Stimulated activated CD4-positive, alpha-beta T cell treated with anti-CD3 and anti-CD28 coated beads, TNF-alpha, amount 100 ng/mL, for 4 hours (primary cell): ENCODE data around the gene NKAIN2.

ENCODE experiments used
- DNase-seq, 3 experiments: peaks; one replicate each; pipeline ENCODE4 v3.0.0-alpha.2; 2020; ENCODE audit warnings: low read depth in 3 of 3

NKAIN2 gene

DNA sequence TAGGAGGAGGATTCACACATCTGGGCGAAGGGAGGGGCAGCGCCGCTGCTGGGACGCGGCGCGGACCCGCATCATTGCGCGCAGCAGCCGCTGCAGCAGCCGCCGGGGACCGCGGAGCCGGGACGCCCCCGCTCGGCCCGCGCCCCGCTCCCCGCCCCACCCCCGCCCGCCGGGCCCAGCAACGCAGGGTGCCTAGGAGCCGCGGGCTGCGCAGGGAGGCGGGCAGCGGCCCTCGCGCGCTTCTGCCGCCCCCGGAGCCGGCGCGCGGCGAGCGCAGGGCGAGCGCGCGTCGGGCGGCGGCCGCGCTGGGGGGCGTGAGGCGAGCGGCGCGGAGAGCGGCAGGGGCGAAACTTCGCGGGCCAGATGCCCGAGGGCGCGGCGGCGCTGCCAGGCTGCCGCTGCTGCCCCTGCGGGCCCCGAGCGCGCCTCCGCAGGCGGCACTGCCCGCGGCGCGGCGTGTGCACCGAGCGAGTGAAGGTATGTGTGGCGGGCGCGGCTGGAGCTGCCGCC is at the start of gene NKAIN2:
NKAIN2 (plus strand) TSS at position 362 of the 510 bp plus-strand sequence.
- DNase-seq = no peak

DNA sequence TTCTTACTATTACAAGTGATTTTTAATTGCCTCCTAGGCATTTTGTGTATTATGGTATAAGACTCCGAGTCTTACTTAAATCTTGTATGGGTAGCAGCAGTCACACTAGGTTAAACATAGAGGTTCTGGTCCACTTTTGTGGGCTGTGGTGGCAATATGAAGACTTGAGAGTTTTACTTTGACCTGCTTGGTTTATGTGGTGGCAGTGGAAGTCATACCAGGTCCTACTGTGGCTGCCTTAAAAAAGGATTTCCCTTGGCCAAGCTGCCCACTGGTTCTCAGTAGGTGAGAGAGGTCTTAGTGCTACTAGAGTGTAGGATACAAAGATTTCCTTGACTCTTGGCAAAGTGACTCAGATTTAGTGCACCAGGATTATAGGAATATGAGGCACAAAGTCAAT is 44.2 kb upstream of the NKAIN2 start:
- no peak for DNase-seq

DNA sequence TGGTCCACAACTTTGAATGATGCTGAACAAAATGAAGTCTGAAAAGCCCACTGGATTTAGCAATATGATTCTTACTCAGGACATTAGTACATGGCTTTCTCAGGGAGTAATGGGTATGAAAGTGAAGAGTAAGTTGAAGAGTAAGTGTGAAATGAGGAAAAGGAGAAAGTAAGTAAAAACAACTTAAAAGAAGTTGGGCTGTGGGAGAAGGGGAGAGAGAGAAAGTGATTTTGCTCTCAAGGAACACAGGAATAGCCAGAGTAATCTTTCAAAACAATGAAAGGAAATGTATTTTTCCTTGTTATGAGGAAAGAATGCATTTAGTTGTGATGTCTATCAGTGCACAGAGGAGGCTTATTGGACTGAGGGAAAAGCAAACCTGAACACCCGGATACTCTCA is 39.8 kb upstream of the NKAIN2 start:
- DNase-seq = no peak

DNA sequence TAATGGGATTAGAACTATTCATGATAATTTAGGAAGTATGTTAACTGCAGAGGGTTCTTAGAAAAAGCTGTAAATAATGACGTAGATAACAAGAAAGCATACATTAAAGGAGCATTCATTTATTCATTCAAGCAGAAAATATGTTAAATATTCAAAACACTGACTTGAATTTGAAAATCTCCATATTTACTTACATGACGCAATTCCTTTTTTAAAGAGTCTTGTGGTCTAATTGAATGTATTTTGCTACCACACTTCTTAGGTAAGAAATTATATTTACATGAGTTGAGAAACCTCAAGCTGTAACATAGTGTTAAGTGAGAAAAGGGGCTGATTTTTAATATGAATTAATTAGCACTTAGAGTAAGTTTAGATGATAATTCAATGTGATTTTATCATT is 38.9 kb upstream of the NKAIN2 start:
- DNase-seq = no peak

DNA sequence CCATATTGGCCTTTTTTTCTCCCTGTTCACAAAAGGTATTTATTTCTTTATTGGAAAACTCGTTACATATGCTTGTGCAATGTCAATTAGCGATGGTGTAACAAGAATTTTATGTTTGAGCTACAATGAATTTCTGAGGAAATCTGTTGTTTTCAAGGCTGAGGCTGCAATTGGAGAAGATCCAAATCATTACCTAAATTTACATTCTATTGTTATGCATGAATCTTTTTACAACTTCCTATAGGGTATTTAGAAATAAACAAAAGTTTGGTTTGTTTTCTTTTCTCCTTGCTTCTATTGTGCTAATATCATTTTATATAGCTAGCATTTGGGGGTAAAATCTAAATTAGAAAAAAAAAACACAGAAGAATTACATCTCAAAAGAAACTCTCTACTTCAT is 34.7 kb upstream of the NKAIN2 start:
- no peak for DNase-seq

DNA sequence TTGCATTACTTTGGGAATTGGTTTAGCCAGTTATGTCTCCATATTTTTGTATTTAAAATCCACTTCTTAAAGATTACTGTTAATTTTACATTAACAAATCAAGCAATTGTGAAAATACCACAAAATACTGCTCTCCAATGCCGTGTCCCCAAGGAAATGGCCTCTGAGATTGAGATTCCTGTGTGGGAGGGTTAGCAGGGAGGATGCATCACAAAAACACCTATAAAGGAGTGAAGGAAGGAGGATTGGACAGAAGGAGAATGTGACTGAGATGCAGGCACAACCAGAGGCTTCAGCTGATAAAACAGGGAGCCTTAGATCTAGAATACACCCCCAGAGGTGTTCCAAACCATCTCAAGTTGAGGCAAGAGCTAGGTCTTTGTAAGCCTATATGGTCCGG is 34.2 kb upstream of the NKAIN2 start:
- no peak for DNase-seq

DNA sequence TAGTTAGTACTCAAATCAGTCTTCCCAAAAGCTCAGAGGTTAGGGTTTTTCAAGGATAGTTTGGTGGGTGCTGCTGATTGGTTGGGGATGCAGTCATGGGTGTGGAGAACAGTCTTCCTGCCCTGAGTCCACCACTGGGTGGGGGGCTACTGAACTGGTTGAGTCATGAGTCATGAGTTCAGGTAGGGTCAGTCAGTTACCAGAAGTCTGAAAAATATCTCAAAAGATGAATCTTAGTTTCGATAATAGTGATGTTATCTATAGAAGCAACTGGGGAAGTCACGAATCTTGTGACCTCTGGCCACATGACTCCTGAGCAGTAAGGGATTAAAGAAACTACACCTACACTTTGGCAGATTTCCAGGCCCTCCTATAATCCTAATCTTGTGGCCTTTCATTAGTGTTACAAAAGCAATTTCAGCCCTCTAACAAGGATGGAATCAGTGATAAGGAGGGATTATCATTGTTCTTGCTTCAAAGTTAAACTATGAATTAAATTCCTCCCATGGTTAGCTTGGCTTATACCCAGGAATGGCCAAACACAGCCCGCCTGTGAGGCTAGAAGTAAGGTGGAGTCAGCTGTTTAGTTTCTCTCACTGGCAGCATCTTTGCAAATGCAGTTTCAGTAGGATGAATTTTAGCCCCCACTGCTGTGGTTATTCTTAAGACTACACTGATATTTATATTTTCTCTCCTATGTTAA is 33.3 kb upstream of the NKAIN2 start:
- DNase-seq = no peak

DNA sequence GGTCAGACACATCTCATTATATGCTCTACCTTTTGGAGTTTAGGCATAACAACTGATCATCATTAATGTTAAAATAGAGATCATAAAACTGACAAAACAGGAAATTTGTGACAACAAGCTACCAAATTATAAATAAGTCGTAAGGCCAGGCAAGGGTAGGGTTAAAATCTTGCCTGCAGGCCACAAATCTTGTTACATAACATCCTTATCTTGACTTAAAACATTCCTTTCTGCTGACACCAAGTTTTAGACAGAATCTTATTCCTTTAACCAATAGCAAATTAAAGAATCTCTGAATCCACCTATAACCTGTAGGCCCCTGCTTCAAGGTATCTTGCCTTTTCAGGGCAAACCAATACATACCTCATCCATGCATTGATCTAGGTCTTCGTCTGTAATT is 32.5 kb upstream of the NKAIN2 start:
- DNase-seq = no peak

DNA sequence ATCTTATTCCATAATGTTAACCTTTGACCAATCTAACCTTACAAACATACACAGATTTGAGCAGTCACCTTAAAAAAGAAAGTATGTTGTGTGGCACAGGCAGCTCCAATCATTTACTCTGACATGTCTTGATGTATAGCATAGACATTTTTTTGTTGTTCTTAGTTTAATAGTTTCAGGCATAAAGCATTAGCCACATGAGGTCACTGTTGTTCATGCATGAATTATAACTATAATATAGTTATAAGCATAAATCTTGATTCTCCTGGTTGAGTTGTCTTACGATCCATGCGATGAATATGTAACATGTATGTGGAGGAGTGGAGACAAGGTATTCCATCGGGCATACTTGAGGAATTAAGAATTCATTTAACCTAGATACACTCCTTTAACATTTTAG is 26.1 kb upstream of the NKAIN2 start:
- DNase-seq = no peak

DNA sequence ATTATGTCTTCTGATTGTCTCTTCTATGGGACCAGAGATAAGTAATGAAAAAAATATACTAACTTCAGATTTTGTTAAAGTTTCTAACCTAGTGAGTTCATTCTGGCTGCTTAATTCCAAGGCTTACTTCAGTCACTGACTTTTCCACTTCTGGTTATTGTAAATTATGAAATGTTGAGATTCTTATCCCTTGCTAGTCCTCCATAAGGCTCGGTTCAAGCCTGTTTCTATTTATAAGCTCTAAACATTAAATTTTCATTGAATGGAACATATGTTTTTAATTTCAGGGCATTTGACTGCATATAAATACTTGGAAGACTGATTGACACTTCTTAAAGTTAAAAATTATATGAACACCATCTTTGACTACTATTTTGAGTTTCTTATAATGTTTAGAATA is 23.6 kb upstream of the NKAIN2 start:
- DNase-seq = no peak

DNA sequence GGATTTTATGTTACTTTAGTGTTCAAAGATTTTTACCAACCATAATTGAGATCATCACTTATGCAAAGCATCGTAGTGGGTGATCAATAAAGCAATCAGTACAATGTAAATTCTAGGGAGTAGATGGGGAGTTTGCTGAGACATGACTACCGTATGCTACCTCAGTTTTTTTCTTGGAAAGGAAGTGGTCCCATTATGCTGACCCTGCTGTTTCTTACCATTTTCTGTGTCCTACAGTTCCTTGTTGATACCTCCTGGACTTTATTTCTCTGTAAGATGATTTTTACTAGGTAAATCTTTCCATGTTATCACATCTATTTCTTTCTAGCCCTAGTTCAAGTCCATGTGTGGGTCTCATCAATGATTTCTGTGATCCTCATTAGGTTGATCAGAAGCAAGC is 19.3 kb upstream of the NKAIN2 start:
- DNase-seq = no peak

DNA sequence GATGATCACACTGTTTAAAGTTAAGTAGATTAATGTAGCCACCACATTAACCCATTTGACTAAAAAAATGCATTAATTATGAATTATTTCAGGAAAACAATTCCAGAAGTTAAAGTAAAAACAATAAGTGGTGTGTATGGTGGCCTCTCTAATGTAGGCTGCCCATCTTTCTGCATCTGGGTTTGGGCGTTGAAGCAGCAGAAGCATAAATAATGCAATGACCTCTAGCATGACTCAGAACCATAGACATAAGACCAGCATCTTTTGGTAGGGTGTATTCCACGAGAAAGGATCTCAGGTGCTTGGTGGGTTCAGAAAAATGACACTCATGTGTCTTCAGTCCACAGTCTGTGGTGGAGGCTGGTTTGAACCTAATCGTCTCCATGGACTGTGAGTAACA is 18.6 kb upstream of the NKAIN2 start:
- DNase-seq = no peak

DNA sequence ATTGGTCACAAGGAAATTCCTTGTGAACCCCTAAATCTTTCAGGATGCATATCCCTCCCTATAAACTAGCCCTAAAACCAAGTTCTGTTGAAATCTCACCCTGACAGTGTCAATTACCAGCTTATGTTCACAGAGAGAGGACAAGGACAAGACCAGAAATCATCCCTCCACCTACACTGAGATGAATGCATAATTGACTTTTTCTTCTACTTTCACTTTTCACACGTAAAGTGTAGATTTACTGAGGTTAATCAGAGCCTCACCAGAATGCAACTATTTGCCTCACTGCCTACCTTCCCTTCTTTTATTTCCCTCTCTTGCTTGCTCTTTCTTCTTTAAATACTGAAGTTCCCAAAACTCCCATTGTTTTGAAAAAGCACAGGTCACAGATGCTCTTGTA is 15.3 kb upstream of the NKAIN2 start:
- no peak for DNase-seq

DNA sequence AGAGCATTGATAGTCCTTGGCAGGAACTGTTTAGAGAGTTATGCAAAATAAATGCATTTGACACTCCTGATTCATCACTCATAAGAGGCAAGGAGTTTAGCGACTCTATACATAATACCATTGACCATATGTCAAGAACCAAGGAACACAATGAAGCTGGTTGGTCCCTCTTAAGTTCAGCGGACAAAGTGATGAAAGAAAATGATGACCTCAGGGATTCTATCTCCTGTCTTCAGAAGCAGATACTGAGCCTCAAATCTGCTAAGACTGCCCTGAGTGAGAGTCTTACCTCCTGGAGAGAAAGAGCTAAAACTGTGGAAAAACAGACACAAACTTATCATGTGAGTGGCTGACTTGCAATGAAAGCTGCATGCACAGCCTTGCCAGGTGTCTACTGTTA is 9.5 kb upstream of the NKAIN2 start:
- DNase-seq = no peak

DNA sequence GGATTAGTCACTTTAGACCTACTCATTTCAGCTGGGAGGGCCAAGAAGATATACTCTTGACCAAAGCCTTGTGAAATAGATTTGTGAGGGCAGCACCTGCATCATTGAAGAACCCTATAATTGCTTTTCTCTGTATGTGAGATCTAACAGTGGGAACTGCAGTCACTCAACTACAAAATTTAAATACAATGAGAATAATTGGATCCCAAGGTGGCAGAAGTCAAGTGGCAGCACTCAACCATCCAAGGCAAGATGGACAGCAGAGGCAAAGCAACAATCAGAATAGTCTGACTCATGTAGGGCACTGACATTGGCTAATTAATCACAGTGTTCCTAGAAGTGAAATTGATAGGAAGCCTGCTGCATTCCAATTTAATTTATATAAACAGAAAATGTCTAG is 8.9 kb upstream of the NKAIN2 start:
- DNase-seq = no peak

DNA sequence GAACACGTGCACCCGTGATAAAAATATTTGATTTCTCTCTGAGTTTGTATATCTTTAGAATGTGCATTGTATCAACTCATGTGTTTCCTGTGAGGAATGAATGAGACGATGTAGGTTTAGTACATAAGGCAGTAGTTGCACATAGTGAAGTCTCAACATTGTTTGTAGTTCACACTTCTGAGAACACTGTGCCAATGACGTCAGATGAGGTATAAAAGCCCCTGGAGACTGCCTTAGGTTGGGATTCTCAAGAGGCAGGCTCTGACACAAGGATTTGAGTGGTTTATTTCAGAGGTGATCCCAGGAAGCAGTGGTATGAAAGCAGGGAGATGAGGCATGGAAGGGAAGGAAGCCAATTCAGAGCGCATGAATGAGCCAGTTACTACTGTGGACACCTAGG is 2.6 kb upstream of the NKAIN2 start:
- DNase-seq = no peak

DNA sequence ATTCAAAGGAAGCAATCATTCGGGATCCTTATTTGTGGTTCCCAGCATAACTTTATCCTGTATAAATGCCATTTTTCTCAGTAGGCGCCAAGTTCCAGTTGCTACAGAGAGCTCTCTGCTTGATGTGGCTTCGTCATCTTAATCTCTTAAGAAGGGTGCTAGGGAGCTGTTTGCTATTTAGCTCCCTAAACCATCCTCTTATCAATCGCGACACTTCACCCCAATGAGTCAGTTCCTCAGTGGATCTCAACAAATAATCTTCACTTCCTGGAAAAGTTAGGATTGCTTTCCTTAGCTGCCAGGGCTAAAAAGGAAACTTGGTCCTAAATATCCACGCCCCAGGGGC is 1.3 kb upstream of the NKAIN2 start:
- DNase-seq = no peak

DNA sequence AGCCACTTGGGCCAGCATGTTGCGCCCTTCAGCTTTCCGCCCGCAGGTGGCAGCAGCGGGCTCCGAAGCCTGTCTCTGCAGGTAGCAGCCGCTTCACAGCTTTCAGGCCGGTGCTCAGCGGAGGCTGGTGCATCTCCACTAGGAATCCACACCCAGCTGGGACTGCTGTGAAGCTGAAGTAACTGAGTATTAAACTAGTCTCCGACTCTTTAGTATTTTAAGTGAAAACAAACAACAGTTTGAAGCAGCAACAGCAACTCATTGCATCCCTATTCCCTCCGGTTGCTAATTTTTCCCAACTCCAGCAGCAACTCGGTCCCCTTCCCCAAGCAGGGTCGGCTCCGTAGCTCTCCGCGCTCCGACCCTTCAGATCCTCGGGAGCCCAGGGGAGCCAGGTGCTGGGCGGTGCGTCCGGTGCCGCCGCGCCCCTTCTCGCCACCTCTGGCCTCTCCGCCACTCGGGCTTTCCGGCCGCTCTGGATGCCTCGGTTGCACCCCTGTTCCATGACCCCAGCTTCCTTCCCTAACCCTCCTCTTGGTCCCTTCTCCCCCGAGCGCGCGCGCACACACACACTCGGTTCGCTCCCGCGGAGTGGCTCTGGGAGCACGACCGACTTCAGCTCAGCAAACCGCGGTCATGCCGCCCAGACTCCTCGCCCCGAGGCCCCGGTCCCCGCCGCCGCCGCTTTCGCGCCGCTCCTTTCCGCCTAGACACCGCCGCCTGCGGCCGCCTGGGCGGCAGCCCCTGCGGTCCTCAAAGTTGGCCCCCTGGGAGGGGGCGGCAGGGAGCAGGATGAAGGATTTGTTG is 765 bp upstream of the NKAIN2 start:
- peak in 2 of 3 experiments; percentile 28 to 33 for DNase-seq

DNA sequence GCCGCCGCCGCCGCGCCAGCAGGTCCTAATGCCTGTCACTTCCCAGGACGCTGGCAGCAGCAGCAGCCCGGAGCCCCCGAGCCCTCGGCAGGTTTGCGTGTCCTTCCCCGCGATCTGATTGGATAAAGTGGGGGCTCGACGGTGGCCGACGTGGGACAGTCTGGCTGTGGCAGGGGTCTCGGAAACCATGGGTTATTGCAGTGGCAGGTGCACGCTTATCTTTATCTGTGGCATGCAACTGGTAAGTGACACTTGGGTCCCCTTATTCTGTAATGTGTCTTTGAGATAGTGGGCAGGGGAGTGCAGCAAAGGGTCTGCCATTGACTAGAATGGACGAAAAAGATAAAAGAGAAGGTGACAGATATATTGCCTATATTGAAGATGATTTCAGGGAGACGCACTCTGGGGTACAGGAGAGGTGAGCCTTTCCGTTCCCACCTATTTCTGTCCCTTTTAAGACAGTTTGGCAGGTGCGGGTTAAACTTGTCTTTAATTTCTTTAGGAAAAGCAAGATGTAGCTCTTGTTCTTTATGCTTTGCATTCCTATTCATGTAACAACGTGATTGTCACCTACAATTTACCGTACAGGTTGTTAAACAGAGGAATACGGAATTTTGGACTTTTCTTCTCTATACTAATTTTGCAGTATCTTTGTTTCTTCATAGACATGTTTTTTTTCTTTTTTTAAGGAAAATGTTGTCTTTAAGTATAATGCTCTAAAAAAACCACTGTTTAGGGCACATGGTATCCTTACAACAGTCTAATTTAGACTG is 535 bp downstream of the NKAIN2 start:
- DNase-seq = no peak

DNA sequence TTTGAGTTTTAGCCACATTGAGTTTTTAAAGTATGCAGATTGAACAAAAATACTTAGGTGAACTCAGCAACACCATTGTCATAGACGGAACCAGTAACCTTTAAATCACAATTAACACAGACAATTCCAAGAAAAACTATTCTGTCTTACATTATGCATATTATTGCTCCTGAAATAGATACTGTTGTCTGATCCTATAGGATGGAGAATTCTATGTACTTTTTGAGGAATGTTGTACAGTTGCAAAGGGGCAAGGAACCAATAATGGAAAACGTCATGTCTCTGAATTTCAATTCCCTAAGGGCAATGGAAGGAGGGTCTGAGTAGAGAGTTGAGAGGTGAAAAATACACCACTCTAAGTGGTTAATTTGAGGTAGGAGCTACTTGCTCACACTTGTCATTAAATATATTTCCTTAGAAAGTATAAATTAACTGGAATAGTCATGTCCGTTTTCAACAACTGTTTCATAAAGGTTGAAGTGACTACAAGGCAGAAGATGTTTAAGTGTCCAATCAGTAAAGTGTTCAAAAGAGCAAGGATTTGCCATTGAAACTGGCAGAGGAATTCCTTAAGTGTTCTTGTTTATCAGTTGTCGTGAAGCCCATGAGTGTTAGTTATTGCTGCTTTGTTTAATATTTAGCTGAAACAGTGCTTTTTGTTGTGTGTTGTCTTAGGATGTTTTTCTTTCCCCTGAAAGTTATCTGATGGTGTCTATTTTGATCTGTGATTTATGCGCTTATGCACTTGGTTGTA is 1.3 kb downstream of the NKAIN2 start:
- no peak for DNase-seq

DNA sequence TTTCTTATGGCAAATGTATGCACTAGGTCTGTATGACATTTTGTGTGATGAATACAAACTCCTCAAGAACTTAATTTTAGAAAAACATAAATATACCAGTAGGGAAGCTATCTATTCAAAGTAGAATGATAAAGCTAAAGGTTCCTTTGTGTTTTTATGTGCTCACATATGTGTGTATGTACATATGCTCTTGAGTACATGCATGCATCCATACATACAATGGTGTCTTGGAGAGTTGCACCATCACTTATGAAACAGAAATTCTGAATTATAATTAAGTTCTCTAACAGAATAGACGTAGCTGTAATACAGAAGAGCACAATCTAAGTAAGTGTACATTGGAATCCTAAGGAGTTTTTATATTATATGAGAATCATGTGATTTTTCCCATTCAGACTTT is 2.3 kb downstream of the NKAIN2 start:
- no peak for DNase-seq

DNA sequence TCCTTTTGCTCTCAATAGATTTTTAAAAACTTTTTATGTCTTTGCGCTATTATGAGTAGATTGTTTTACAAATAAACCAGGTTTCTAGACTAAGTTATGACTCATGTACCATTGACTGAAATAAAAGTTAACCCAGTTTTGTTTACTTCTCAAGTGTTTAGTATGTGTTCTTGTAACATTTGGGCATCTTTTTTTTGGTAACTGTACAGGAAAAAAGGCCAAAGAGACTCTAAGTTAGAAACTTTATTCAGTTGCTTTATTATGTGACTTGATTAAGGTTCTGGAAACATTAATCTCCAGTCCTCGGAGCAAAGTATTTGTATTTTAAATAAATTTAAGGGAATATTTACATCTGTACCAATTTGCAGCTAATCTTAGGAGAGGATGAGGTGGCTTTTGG is 2.9 kb downstream of the NKAIN2 start:
- DNase-seq = no peak
